Suprapubic skin (tissue), 4 donors: ENCODE measurements around the gene SLC6A11. TPM values are rescaled to one million over a fixed set of nuclear protein-coding genes. Genes with fewer than 3 reads are reported as not detected.

Source experiments
- DNase-seq, 2 donors: peaks; one replicate each; pipeline ENCODE4 v3.0.0-alpha.2; 2019; ENCODE audit warnings: low spot score in 2 of 2
- H3K27ac ChIP-seq: fragments of 200-600 bp; sonication (generic); one replicate; pipeline ENCODE4 v1.5.1; 2019
- H3K27me3 ChIP-seq: fragments of 200-600 bp; sonication (generic); one replicate; pipeline ENCODE4 v1.5.1; 2019
- H3K36me3 ChIP-seq: fragments of 200-600 bp; sonication (generic); one replicate; pipeline ENCODE4 v1.5.1; 2019
- H3K4me1 ChIP-seq: fragments of 200-600 bp; sonication (generic); one replicate; pipeline ENCODE4 v1.5.1; 2019
- H3K4me3 ChIP-seq: fragments of 200-600 bp; sonication (generic); one replicate; pipeline ENCODE4 v1.5.1; 2019; ENCODE audit warnings: mild to moderate bottlenecking
- H3K9me3 ChIP-seq: fragments of 200-600 bp; sonication (generic); one replicate; pipeline ENCODE4 v1.5.1; 2019
- EP300 ChIP-seq: sonication (generic); formaldehyde crosslinking; IDR thresholded peaks from one replicate; pipeline ENCODE4 v1.6.1; 2017; ENCODE audit warnings: antibody characterized with exemption
- POLR2A ChIP-seq, 2 donors: fragments of 450-650 bp; IDR thresholded peaks; one replicate each; pipeline ENCODE4 v1.6.1; 2017; ENCODE audit warnings: antibody characterized with exemption in 2 of 2, mild to moderate bottlenecking in 2 of 2, moderate library complexity in 2 of 2
- POLR2AphosphoS5 ChIP-seq, 3 donors: sonication (generic); formaldehyde crosslinking; IDR thresholded peaks; one replicate each; pipeline ENCODE4 v1.6.1; 2017; ENCODE audit warnings: antibody characterized with exemption in 3 of 3
- WGBS: methylation state at CpG from one replicate; pipeline ENCODE4 v1.1.5; 2018; 5-methylcytosine and 5-hydroxymethylcytosine counted together
- total RNA-seq, 4 donors: library from RNA; depleted of rRNA; stranded (reverse); fragments of >200 nt; gene quantifications; one replicate each; pipeline ENCODE4 v1.1.0, GENCODE V29; 2016
- TF ChIP-seq, protein P1 (sequence below), 2 donors: fragments of 200-600 bp in 1 of 2; fragments of 450-650 bp in 1 of 2; sonication (generic) in 1 of 2; IDR thresholded peaks; one replicate each; pipeline ENCODE4 v1.5.1; 2016 to 2019; ENCODE audit warnings: antibody characterized with exemption in 2 of 2, mild to moderate bottlenecking in 1 of 2, moderate library complexity in 1 of 2

The SLC6A11 gene
- total RNA-seq, 4 donors from 2014 or later = 4.3 to 7.9 (median 6.2) TPM

DNA sequence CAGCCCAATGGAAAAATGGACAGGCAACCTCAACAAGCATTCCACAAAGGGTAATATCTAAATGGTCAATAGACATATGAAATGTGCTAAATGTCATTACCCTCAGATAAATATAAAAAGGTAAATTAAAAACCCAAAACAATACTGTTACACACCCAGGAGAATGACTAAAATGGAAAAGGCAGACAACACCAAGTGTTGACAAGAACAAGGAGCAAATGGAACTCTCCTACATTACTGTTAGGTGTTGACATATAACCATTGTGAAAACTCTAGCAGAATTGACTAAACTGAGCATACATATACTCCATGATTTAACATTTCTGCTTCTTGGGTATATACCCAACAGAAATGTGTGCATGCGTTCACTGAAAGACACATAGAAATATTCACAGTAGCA is 25.3 kb upstream of the SLC6A11 start:
- Histone ChIP-seq H3K27me3 (peaks cover 25% of the 10 kb centered on the region), H3K9me3 (no peaks in the 10 kb centered on the region), H3K4me3 (no peak overlapping the region), H3K4me1 (no peaks in the 10 kb centered on the region), H3K27ac (no peak overlapping the region), H3K36me3 (no peaks in the 10 kb centered on the region)
- WGBS = 97% methylated on average over 1 of the region's 1 CpG
- DNase-seq = no peak
- no peak for TF ChIP-seq EP300
- TF ChIP-seq POLR2A (IDR thresholded peaks at IDR 0.05) = no peak
- TF ChIP-seq, protein P1, sequence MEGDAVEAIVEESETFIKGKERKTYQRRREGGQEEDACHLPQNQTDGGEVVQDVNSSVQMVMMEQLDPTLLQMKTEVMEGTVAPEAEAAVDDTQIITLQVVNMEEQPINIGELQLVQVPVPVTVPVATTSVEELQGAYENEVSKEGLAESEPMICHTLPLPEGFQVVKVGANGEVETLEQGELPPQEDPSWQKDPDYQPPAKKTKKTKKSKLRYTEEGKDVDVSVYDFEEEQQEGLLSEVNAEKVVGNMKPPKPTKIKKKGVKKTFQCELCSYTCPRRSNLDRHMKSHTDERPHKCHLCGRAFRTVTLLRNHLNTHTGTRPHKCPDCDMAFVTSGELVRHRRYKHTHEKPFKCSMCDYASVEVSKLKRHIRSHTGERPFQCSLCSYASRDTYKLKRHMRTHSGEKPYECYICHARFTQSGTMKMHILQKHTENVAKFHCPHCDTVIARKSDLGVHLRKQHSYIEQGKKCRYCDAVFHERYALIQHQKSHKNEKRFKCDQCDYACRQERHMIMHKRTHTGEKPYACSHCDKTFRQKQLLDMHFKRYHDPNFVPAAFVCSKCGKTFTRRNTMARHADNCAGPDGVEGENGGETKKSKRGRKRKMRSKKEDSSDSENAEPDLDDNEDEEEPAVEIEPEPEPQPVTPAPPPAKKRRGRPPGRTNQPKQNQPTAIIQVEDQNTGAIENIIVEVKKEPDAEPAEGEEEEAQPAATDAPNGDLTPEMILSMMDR (IDR thresholded peaks at IDR 0.05) = no peak
- TF ChIP-seq POLR2AphosphoS5 (IDR thresholded peaks at IDR 0.05) = no peak

GRCh38 chr3:10792208-10792607 is 23.8 kb upstream of the SLC6A11 start:
- no peaks in the 10 kb centered on the region for H3K36me3 ChIP-seq
- H3K27me3 ChIP-seq = peaks cover 25% of the 10 kb centered on the region
- 88% methylated on average over 4 of the region's 4 CpGs for WGBS
- no peak overlapping the region for H3K27ac ChIP-seq
- no peak for DNase-seq
- H3K9me3 ChIP-seq = no peaks in the 10 kb centered on the region
- no peak overlapping the region for H3K4me3 ChIP-seq
- TF ChIP-seq, protein P1 (IDR thresholded peaks at IDR 0.05) = no peak
- TF ChIP-seq POLR2A (IDR thresholded peaks at IDR 0.05) (no peak), POLR2AphosphoS5 (IDR thresholded peaks at IDR 0.05) (no peak), EP300 (no peak)
- no peaks in the 10 kb centered on the region for H3K4me1 ChIP-seq

DNA sequence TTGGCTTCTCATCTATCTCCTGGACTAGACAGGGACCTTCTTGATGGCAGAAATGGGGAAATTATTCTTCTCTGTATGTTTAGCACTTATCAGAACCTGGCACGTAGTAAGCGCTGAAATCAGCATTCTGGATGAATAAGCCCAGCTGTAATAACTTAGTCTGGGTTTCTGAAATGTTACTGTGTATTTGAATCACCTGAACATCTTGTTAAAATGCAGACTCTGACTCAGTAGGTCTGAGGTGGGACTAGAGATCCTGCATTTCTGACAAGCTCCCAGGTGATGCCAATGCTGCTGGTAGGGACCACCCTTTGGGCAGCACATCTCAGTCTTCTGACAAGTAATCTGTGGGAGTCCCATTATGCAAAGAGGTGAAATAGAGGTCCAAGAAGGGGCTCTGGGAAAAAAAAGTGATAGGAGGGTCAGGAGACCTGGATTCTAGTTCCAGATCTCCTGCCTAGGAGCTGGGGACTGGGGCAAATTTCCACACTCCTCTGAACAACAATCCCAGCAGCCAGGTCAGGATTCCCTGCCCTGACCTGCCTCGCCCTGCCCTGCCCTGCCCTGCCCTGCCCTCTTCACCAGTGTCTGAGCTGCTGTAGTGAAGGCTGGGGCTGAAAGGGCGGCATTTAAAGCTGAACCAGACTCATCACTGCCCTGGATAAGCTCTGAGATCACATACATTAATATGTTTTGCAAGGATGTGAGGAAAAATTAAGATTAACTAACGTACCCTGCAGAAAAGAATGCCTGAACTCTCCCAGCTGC is 17.2 kb upstream of the SLC6A11 start:
- no peaks in the 10 kb centered on the region for H3K36me3 ChIP-seq
- no peaks in the 10 kb centered on the region for H3K9me3 ChIP-seq
- H3K27me3 ChIP-seq = peaks cover 11% of the 10 kb centered on the region
- 22% methylated on average over 5 of the region's 5 CpGs for WGBS
- TF ChIP-seq POLR2AphosphoS5 (IDR thresholded peaks at IDR 0.05) = no peak
- TF ChIP-seq, protein P1 (IDR thresholded peaks at IDR 0.05) = no peak
- no peak for TF ChIP-seq EP300
- TF ChIP-seq POLR2A (IDR thresholded peaks at IDR 0.05) = no peak
- DNase-seq = no peak
- no peak overlapping the region for H3K4me3 ChIP-seq
- H3K4me1 ChIP-seq = peaks cover 10% of the 10 kb centered on the region
- H3K27ac ChIP-seq = no peak overlapping the region

DNA sequence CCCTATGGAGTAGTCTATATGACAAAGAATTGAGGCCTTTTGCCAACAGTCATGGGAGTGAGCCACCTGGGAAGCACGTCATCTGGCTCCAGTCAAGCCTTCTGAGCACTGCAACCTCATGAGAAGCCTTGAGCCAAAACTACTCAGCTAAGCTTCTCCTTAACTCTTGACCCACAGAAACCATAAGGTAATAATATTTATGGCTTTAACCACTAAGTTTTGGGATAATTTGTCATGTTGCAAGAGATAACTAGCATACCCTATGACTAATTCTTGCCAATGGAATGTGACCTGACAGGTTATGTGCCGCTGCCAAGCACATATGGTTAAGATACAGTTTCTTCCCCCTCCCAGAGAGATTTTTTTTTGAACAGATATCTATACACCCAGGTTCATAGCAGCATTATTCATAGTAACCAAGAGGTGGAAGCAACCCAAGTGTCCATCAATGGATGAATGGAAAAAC is 11.8 kb upstream of the SLC6A11 start:
- Histone ChIP-seq H3K27ac (peak overlapping the region; percentile 71), H3K36me3 (no peaks in the 10 kb centered on the region), H3K9me3 (no peaks in the 10 kb centered on the region), H3K4me3 (no peak overlapping the region), H3K27me3 (no peaks in the 10 kb centered on the region), H3K4me1 (peaks cover 16% of the 10 kb centered on the region)
- TF ChIP-seq EP300 (no peak), POLR2AphosphoS5 (IDR thresholded peaks at IDR 0.05) (no peak), POLR2A (IDR thresholded peaks at IDR 0.05) (no peak)
- TF ChIP-seq, protein P1 (IDR thresholded peaks at IDR 0.05) = no peak
- WGBS = 8% methylated on average over 2 of the region's 2 CpGs
- DNase-seq = no peak

GRCh38 chr3:10806006-10806405 is 10.0 kb upstream of the SLC6A11 start:
- Histone ChIP-seq H3K27ac (no peak overlapping the region), H3K27me3 (no peaks in the 10 kb centered on the region), H3K9me3 (no peaks in the 10 kb centered on the region), H3K4me3 (no peak overlapping the region), H3K36me3 (no peaks in the 10 kb centered on the region), H3K4me1 (peaks cover 16% of the 10 kb centered on the region)
- TF ChIP-seq EP300 = no peak
- TF ChIP-seq, protein P1 (IDR thresholded peaks at IDR 0.05) = no peak
- no peak for TF ChIP-seq POLR2A (IDR thresholded peaks at IDR 0.05)
- no peak for TF ChIP-seq POLR2AphosphoS5 (IDR thresholded peaks at IDR 0.05)
- DNase-seq = no peak
- 66% methylated on average over 4 of the region's 4 CpGs for WGBS
